Hepatic stellate cell (primary cell): ENCODE measurements around the gene PKNOX2.

Experiments
- DNase-seq: peaks from one replicate; pipeline ENCODE4 v3.0.0; 2011; ENCODE audit warnings: low spot score

Gene PKNOX2

GRCh38 chr11:125154378-125155099, 10.0 kb upstream of the PKNOX2 start:
- no peak for DNase-seq

DNA sequence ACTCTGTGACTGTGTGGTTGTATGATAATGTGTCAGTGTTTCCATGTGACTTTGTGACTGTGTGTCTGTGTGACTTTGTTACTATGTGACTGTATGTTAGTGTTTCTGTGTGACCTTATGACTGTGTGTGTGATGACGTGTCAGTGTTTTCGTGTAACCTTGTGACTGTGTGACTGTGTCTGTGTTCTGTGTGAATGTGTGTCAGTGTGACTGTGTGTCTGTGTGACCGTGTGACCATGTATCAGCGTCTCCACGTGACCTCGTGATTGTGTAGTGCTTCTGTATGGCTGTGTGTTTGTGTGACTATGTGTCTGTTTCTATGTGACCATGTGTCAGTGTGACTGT, 9.5 kb upstream of the PKNOX2 start:
- no peak for DNase-seq

GRCh38 chr11:125155767-125156166, 8.8 kb upstream of the PKNOX2 start:
- no peak for DNase-seq

- DNase-seq, result no peak
These were observed 8.0 kb upstream of the PKNOX2 start for GRCh38 chr11:125156346-125157117.

DNA sequence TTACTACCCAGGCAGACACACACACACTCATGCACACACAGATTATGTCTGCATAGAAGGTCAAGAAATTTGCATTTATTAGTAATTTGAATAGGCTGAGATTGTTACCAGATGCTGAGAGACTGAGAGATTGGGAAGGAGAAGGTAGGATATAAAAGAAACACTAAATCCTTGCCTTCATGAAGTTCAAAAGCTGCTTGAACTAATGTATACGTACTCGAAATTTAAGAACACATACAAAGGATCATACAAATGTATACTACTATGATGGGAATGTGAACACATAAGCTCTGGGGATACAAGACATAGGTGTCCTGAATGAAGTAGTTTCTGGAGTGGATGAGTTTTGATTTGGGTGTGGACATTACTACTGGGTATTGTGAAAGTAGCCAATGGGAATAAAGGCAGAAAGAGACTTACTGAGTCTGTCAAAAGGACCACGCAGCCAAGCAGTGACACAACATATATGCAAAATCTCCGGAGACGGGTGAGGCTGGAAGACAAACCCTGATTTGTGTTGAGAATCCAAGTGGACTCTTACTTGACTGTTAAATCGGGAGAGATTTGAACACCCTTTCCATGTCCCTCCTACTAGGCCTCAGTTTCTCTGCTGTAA, 7.3 kb upstream of the PKNOX2 start:
- DNase-seq, result no peak

DNA sequence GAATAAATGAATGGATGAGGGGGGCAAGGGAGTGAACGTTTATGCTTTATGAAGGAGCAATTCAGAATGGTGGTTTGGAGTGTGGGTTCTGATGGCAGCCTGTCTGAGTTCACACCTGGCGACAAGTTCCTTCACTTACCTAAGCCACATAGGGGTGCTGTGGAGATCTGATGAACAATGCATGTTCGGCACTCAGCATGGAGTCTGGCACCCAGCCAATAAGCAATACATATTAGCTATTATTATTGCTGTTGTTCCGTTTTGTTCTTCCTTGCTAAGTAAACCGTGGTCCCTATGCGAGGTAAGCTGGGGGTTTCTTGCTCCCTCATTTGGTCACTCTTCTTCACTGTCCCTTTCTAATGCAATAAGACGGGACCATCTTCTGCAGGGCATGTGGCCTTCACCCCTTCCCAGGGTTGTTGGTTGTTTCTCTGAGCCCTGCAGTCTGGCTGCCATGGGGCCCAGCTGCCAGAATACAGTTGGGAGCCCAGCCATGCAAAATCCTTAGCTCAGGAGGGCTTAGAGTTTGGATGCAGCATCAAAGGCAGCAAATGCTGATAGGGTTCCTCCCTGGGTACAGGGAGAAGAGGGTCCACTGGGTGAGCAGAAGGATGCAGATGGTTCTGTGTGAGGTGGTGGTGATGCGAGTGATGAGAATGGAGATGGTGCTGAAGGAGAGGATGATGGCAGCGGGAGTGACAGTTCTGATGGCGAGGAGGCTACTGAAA, 6.4 kb upstream of the PKNOX2 start:
- DNase-seq, result no peak

DNA sequence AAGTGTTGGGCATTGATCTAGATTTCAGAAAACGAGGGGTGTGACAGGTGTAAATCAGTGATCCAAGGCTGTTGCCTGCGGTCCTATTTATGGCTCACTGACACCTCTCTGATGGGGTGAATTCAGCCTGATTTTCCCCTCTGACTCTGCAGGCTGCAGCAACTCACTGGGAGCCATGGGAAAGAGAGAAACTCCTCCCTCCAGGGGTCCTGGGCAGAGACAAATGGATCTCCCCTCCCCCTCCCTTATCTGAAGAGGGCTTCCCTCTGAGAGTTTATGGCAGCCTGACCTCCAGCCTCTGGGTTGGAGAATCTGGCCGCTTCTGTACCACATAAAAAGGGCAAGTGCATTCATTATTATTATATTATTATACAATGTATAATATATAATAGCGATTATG, 1.8 kb upstream of the PKNOX2 start:
- DNase-seq, result no peak

DNA sequence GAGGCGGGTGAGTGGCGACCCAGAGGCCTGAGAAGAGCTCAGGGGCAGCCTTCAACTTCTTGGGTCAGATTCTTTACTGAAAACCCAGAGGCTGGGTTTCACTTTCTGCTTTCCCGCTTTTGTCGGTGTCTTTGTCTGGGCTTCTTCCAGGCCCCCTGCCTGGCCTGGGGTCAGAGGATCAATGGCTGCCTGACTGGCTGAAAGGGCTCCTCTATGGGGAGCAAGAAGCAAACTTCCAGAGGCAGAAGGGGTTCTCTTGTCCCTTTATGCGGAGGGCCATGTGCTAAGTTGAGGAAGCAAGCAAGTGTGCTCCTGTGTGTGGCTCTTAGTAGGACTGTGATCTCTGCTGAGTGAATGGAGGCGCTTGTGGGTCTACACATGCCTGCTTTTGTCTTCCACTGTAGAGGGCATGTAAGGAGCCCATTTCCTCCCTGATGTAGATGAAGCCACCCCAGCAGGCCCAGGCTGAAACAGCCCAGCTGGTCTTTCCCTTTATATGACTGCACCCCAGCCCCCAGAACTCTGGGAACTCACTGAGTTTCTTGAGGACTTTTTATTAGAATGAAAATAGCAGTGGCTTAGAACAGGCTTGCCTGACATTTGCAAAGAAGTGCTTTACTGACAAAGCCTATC, 1.0 kb upstream of the PKNOX2 start:
- no peak for DNase-seq

DNA sequence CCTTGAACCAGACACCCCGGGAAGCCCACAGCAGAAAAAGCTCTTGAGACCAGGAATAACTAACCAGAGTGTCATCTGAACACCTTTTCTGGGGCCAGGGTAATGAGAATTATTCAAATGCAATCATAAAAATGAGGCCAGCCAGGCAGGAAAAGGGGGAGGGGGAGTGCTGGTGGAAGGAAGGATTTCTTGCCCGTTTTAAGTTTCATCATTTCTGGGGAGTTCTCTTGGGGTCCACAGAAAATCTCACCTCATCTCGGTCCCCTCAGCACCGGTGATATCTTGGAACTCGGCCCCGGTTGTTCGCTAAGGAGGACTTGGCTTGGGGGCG, 495 bp upstream of the PKNOX2 start:
- DNase-seq, result no peak

- peak; percentile 75 for DNase-seq
These were observed 726 bp downstream of the PKNOX2 start for GRCh38 chr11:125165111-125165842.

DNA sequence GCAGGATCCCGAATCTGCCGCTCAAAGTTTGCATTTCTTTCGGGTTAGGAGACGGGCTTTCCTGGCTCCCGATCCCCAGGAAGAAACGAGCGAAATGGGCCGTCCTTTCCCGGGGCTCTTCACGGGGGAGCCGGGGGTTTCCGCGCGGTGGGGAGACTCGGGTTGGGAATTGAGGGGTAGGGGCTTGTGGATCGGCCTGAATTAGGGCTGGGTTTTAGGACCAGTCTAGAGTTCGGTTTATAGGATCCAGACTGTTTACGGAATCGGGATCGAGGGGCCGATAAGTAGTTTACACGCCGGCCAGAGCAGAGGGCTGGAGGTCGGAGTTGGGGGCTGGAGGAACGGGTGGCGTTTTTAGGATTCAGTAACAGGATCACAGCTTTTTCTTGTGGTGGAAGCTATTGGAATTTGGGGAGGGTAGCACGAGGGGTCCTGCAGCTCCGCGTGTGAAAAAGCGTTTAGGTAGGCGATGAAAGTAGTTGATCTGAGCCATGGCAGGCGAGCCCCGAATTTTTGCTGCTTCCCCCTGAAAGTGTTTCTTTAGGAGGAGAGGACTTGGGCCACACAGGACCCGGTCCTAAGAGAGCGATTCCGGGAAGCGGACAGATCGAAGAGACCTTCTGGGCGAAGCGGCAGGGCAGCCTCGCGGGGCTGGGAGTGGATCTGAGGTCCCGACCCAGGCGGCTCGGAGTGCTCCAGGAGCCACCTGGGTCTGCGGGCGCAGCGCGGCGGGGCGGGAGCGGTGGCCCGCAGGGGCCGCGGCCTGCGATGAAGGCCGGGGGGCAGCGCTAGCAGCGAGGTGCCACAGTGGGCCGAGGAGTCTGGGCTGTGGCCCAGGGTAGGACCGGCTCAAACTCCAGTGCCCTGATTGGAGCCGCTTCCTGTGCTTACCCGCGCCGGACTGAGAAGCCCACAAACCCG, 1.6 kb downstream of the PKNOX2 start:
- DNase-seq, result peak; percentile 69

- no peak for DNase-seq
These were observed 2.3 kb downstream of the PKNOX2 start for GRCh38 chr11:125166764-125167291.

GRCh38 chr11:125167292-125167953, 2.9 kb downstream of the PKNOX2 start:
- peak; percentile 79 for DNase-seq

- DNase-seq, result peak; percentile 14
These were observed 3.6 kb downstream of the PKNOX2 start for GRCh38 chr11:125167954-125168835.

DNA sequence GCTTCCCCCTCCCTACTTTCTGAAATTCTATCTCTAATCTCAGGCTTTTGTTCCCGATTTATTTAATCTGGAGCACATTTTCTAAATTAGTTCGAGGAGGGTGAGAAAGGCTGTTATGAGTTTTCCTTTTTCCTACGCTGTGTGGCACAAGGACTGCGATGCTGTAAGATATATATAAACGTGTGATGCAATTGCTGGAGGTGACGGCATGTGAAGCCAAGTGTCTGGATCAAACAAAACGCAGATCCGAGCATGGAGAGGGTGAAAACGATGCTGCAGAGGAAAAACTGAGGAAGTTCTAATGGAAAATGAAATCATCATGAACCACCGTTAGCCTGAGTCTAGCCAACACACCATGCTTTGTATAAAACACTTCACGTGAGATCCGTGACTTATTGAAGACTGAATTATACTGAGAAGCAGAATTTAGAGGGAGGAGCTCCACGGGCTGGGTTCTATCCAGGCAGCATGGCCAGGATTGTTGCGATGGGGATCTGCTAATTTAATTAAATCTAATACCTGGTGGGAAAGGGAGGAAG, 4.4 kb downstream of the PKNOX2 start:
- DNase-seq, result no peak

- DNase-seq, result peak; percentile 63
These were observed 5.5 kb downstream of the PKNOX2 start for GRCh38 chr11:125170001-125170509.

- peak; percentile 89 for DNase-seq
These were observed 6.0 kb downstream of the PKNOX2 start for GRCh38 chr11:125170510-125171031.

DNA sequence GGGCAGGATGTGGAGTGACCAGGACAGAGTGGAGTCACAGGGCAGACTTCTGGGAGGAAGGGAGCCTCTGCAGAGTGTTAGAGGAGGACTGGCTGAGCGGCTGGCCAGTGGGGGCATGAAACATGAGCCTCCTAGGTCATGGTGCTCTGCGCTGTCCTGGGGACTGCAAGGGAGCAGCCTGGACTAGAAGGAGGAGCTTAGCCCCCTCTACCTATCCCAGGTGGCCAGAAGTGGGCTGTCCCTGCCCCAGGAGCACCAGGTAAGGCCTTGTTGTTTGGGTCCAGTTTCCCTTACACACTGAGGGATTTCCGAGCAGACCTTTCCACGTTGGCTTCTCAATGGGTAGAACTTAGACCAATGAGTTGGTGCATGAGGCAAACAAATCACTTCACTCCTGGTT, 7.4 kb downstream of the PKNOX2 start:
- DNase-seq, result no peak
